ENCODE results near the gene SMARCD1. TPM values are rescaled to one million over a fixed set of nuclear protein-coding genes. Genes with fewer than 3 reads are reported as not detected.

Gene SMARCD1
- total RNA-seq, 1 experiment from 2014 or later = 152 TPM

- DNase-seq (ENCODE audit: low spot score) = no peak
- no peaks in the 10 kb centered on the region for H3K36me3 ChIP-seq (ENCODE audit: insufficient read depth, low read length, poor library complexity, severe bottlenecking)
- peaks cover 4% of the 10 kb centered on the region for H3K27me3 ChIP-seq (replicated peaks; ENCODE audit: insufficient read depth, low read depth, low read length, poor library complexity)
- ChIA-PET POLR2A (ENCODE audit: low non-redundant PET) (no interaction called here), CTCF (no interaction called here)
- no peaks in the 10 kb centered on the region for H3K9me3 ChIP-seq (ENCODE audit: low read depth, low read length, poor library complexity, severe bottlenecking)
- TF ChIP-seq CTCF (conservative IDR thresholded peaks at IDR 0.05; ENCODE audit: low read depth, low read length) = no peak
- TF ChIP-seq EZH2 (IDR thresholded peaks at IDR 0.05; ENCODE audit: borderline replicate concordance, low read depth, low read length, poor library complexity, severe bottlenecking) = no peak
- BruUV-seq (replicated peaks) = no TSS peak
- peaks cover 36% of the 10 kb centered on the region for H3K4me1 ChIP-seq (ENCODE audit: insufficient read depth, low read length, poor library complexity, severe bottlenecking)
- no peak overlapping the region for H3K4me3 ChIP-seq (ENCODE audit: low read depth, low read length, poor library complexity, severe bottlenecking)
- no peak overlapping the region for H3K27ac ChIP-seq (ENCODE audit: low read depth, low read length, poor library complexity, severe bottlenecking)
- intact Hi-C loops (cut with micrococcal nuclease; ENCODE audit: unreplicated experiment) = no loop called here
Observed at GRCh38 chr12:50052964-50053363, 32.2 kb upstream of the SMARCD1 start.

DNA sequence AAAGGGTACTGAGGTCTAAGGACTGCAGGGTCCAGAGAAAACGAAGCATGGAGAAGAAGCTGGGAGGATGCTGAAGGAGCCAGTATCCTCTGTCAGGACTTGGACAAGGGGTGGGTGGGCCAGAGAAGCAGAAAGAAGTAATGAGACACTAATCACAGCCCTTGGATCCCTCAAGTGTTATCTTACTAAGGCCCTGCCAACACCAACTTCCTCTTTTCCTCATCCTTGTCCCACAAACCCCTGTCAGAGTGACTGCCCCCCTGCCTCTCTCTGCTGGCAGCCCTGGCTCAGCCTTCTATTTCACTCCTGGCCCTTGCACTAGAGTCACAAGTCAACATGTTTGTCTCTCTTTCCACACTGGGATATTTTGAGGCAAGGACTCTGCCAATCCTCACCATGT lies 31.6 kb upstream of the SMARCD1 start:
- no peak overlapping the region for H3K27ac ChIP-seq (ENCODE audit: low read depth, low read length, poor library complexity, severe bottlenecking)
- H3K27me3 ChIP-seq (replicated peaks; ENCODE audit: insufficient read depth, low read depth, low read length, poor library complexity) = peaks cover 4% of the 10 kb centered on the region
- no peak for DNase-seq (ENCODE audit: low spot score)
- ChIA-PET POLR2A (ENCODE audit: low non-redundant PET) (no interaction called here), CTCF (no interaction called here)
- no peak overlapping the region for H3K4me3 ChIP-seq (ENCODE audit: low read depth, low read length, poor library complexity, severe bottlenecking)
- no peaks in the 10 kb centered on the region for H3K36me3 ChIP-seq (ENCODE audit: insufficient read depth, low read length, poor library complexity, severe bottlenecking)
- intact Hi-C loops (cut with micrococcal nuclease; ENCODE audit: unreplicated experiment) = no loop called here
- no peak for TF ChIP-seq CTCF (conservative IDR thresholded peaks at IDR 0.05; ENCODE audit: low read depth, low read length)
- TF ChIP-seq EZH2 (IDR thresholded peaks at IDR 0.05; ENCODE audit: borderline replicate concordance, low read depth, low read length, poor library complexity, severe bottlenecking) = no peak
- peaks cover 36% of the 10 kb centered on the region for H3K4me1 ChIP-seq (ENCODE audit: insufficient read depth, low read length, poor library complexity, severe bottlenecking)
- H3K9me3 ChIP-seq (ENCODE audit: low read depth, low read length, poor library complexity, severe bottlenecking) = no peaks in the 10 kb centered on the region
- no TSS peak for BruUV-seq (replicated peaks)

DNA sequence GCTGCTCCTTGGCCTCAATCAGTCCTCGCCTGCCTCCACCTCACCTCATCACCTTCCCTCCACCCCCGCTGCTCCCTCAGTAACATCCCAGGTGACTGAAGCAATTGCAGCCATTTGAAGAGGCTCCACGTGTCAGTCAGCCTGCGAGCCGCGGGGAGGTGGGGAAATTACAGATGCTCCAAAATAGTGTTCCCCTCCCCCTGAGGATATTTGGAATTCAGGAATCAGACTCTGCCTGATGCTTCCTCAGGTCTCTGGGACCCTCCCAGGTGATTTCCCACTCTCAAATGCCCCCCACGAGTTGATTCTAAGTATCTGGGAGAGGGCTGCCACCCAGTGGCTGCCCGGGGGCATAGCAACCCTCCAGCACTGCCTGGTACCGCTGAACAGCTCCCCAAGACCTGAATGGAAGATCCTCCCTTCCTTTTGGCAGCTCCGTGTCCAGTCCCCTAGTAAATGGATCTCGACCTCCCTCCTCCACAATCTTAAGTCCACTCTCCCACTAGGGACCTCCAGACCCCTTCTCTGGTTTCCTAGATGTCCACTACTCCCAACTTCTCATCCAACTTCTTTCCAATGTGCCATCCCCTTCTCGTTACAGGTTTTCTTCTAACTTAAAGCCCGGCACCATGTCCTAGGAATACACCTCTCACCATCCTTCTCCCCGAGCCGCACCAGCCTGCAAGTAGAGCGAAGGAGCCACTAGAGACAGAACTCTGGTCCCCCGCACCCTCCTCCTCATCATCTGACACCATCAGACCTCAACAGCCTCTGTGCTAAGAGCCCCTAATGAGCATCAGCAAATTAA lies 29.1 kb upstream of the SMARCD1 start:
- Histone ChIP-seq H3K27me3 (replicated peaks; ENCODE audit: insufficient read depth, low read depth, low read length, poor library complexity) (peaks cover 4% of the 10 kb centered on the region), H3K4me3 (ENCODE audit: low read depth, low read length, poor library complexity, severe bottlenecking) (peak overlapping the region; percentile 71), H3K4me1 (ENCODE audit: insufficient read depth, low read length, poor library complexity, severe bottlenecking) (peaks cover 21% of the 10 kb centered on the region), H3K27ac (ENCODE audit: low read depth, low read length, poor library complexity, severe bottlenecking) (no peak overlapping the region), H3K9me3 (ENCODE audit: low read depth, low read length, poor library complexity, severe bottlenecking) (no peaks in the 10 kb centered on the region), H3K36me3 (ENCODE audit: insufficient read depth, low read length, poor library complexity, severe bottlenecking) (no peaks in the 10 kb centered on the region)
- ChIA-PET POLR2A (ENCODE audit: low non-redundant PET) (no interaction called here), CTCF (interaction anchor here (0.6 to 2.5 kb wide), 9 partner anchors 13 to 121 kb away, joined by 3 to 31 read pairs (median 3); no protein-coding TSS in a partner anchor)
- peak; percentile 59 for DNase-seq (ENCODE audit: low spot score)
- no TSS peak for BruUV-seq (replicated peaks)
- TF ChIP-seq EZH2 (IDR thresholded peaks at IDR 0.05; ENCODE audit: borderline replicate concordance, low read depth, low read length, poor library complexity, severe bottlenecking) (no peak), CTCF (conservative IDR thresholded peaks at IDR 0.05; ENCODE audit: low read depth, low read length) (peak; percentile 98)
- intact Hi-C loops (cut with micrococcal nuclease; ENCODE audit: unreplicated experiment) = loop anchor here (1.0 kb wide), 2 partner anchors 17 to 89 kb away; no protein-coding TSS in a partner anchor

Data from A673 (cell line).